GM18858 (cell line): ENCODE results near the gene TMOD3.

Experiments
- ATAC-seq: cut with Tn5 transposase; IDR thresholded peaks from one replicate; pipeline ENCODE4 v1.9.1; 2021; ENCODE audit not compliant: unreplicated experiment

Gene TMOD3

DNA sequence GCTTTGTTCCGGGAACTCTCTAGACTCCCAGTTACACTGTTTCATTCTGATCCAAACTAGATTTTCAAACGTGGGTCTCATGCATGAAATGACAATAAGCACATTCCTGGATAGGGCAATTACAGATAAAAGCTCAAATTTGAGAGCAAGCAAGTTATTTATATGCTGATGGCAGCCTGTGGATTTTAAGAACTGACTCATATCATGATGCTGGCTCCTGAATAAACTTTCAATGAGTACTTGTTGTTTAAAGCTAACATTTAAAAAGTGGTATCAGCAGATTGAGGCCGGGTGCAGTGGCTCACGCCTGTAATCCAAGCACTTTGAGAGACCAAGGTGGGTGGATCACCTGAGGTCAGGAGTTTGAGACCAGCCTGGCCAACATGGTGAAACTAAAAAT, 75.5 kb downstream of the TMOD3 start:
- no peak for ATAC-seq

- ATAC-seq, result no peak
Measured at GRCh38 chr15:51907136-51907862, 77.8 kb downstream of the TMOD3 start.

DNA sequence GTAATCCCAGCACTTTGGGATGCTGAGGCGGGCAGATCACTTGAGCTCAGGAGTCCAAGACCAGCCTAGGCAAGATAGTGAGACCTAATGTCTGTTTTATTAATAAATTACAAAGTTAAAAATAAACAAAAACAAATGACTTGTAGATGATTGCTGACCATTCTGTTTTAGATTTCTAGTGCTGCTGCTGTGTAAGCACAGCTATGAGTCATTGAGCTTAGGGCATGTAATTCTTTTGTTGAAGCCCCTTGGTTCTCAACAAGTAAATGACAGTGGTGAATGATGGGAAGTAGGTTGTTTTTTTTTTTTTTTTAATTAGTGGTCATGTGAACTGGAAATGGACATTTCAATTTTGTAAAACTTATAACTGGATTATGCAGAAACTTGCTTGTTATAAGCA, 78.9 kb downstream of the TMOD3 start:
- ATAC-seq, result no peak

DNA sequence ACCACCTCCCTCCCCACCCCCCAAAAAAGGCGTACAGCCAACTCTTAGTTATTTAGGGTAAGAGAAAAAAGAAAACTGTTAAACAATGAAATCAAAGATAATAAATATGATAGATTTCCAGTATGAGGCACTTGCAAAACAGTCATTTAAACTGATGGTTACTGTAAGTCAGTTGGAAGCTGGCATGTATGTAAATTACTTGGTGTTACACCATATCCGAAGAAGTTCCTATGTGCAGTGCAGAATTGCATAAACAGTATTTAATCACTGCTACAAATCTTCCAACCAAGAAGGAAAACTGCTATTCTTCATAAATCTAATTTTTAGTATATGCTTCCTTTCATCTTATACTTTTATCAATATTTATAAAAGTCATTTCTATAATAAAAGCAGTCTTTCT, 80.1 kb downstream of the TMOD3 start:
- ATAC-seq, result no peak

DNA sequence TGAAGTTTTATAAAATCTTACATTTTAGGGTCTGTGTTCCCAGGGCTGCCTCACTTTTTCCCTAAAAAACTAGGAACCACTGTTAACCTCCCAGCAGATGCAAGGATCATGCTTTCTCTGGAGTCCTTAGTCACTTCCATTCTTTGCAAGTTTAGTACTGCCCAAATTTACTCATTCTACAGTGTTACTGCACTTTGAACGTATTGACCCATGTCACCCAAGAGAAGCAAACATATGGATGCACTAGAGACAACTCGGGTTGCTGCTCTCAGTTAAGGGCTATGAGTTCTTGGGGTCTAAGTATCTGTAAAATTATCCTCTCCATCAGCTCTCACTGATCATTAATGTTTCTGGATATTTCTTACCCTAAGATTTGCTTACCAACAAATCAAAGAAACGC, 83.1 kb downstream of the TMOD3 start:
- ATAC-seq, result no peak

DNA sequence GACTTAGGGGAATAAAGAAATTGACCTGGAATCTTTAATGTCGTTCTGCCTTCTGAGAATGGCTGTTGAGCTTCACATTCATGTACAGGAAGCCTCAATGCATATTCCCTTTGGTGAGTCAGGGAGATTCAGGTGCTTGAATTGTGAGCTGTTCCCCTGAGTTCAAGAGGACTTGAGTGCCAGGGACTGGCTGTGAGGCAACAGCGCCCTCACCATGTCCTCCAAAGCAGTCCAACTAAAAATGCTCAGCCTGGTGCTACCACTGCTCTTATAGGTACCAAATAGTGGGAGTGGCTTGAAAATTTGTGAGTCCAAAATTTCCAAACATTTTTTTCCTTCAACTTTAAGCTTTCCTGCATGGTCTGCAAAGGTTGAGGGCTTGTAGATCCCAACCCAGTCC, 88.0 kb downstream of the TMOD3 start:
- ATAC-seq, result no peak

- no peak for ATAC-seq
Measured at GRCh38 chr15:51924156-51925068, 95.0 kb downstream of the TMOD3 start.

DNA sequence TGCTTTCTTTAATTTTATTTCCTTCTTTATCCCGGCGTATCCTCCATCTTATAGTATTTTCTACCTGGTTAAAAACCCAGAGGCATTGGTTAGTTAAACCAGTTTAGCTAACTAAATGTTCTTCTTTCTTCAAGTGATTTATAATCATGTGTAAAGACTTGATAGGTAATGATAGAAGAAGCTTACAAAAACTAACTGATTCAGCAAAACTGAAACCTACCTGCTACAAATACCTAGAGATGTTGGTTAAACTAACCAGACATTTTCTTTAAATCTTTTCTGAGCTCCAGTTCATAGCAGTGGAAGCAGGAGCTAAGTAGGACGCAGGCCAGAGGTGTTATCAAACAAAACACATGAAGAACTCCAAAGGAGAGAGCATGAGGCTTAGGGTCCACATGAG, 97.4 kb downstream of the TMOD3 start:
- no peak for ATAC-seq

GRCh38 chr15:51931016-51931415, 101.6 kb downstream of the TMOD3 start:
- no peak for ATAC-seq

DNA sequence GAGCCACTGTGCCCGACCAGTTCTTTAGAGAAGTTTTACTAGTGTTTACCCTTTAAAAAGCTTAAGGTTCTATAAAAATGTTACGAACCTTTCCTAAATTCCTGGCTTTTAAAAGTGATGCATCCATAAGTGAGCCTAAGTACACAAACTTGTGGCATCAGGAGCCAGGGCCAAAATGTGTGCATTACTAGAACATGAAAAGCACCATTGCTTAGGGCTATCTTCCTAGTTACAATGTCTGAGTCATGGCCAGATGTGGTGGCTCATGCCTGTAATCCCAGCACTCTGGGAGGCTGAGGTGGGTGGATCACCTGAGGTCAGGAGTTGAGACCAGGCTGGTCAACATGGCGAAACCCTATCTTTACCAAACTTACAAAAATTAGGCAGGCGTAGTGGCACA, 102.2 kb downstream of the TMOD3 start:
- ATAC-seq, result no peak

DNA sequence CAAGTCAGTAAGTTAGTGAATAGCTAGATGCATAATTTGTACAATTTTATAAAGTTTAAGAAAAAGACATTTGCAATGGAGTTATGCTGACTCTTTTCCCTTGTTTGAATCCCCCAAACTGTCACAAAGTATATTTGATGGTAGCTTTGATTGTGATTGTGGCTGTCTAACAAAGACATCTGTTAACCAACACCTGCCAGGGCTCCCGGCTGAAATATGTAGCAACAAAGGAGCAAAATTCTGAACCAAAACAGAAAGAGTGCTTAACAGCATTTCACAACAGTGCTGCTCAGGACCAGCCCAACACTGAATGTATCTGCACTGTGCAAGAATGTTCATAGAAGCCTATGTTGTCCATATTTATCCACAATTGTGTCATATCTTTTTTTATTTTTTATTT, 102.7 kb downstream of the TMOD3 start:
- no peak for ATAC-seq

- ATAC-seq, result peak; percentile 94
Measured at GRCh38 chr15:51935466-51936104, 106.1 kb downstream of the TMOD3 start.

DNA sequence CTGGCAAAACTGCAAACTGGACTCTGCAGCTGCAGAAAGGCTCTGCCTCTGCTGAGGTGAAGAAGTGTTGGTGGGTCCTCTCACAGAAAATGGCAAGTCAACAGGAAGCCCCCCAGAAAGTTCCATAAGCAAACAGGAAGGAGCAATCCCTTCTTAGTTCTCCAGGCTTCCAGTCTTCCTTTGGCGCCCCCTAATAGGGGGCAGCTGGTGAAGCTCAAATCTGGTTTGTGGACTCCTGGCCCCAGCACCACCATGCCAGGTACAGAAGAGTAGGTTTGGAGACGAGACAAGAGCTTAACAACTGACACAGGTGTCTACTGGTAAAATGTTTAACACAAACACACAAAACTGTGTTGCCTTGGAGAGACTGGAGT, 106.6 kb downstream of the TMOD3 start:
- no peak for ATAC-seq

DNA sequence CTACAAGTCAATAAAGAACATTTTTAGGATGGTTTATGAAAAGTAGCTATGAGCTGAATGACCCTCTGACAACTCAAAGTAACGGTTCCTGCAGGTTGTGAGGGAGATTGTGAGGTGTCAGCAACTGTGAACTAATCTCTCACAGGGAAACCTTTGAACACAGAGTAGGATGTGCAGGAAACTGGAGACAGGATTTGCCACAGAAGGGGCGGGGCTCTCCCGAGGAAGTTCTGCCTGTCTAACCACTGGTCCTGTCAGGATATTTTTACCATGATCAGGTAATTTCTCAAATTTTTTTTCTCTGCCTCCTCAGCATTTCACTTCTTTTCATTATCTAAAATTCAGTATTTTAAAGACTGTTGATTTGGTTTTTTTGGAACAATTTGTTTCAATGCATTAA, 108.8 kb downstream of the TMOD3 start:
- ATAC-seq, result no peak

- no peak for ATAC-seq
Measured at GRCh38 chr15:51939216-51939615, 109.8 kb downstream of the TMOD3 start.

GRCh38 chr15:51947124-51947523, 117.7 kb downstream of the TMOD3 start:
- no peak for ATAC-seq

GRCh38 chr15:51952805-51953204, 123.4 kb downstream of the TMOD3 start:
- no peak for ATAC-seq

DNA sequence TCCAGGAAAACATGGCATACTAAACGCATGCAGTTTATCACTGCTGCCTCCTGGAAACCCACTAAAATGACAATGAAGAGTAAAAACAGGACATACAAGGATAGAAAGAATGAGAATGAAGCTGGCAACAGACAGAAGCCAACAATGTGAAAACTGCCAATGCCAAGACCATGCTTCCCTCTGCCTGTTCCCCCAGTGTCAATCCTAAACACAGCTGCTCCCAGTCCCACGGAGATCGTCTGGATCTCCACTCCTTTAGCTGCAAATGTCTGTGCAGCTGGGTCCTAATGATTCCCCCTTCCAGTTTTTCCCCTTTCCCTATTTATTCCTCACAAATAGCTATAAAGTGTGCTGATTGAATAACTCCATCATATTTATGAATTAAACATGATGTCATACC, 126.1 kb downstream of the TMOD3 start:
- no peak for ATAC-seq
